Embryonic facial prominence (tissue), 1 donor: ENCODE results near the gene ENO1.

Experiments used
- DNase-seq: peaks from one replicate; pipeline ENCODE4 v3.0.0-alpha.2; 2016; ENCODE audit errors: extremely low spot score

Gene ENO1

GRCh38 chr1:8813016-8813763 is 65.3 kb downstream of the ENO1 start:
- no peak for DNase-seq

- DNase-seq, result no peak
Observed at GRCh38 chr1:8812081-8812480, 66.4 kb downstream of the ENO1 start.
